AG20443 (cell line): ENCODE measurements around the gene TMEM140.
A peak's percentile ranks its signal among the peaks of the same experiment; 100 is the strongest.

Experiments used
- DNase-seq: peaks from one replicate; pipeline ENCODE4 v3.0.0; 2012; ENCODE audit warnings: low spot score, mixed read lengths

Gene TMEM140

DNA sequence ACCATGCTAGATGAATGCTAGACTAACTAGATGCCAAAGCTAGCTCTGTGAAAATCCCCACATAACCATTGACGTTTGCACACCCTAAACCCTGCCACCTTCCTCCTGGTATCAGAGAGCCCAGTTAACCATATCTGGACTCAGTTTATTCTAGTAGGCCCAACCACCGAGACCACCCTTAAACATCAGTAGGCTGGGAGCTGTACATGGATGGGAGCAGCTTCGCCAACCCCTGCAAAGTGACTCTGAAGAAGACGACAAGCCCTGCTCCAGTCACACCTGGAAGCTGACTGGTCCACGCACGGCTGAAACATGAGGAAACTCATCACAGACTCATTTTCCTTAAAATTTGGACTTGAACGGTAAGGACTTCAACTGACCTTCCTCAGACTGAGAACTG is 27.1 kb downstream of the TMEM140 start:
- no peak for DNase-seq

DNA sequence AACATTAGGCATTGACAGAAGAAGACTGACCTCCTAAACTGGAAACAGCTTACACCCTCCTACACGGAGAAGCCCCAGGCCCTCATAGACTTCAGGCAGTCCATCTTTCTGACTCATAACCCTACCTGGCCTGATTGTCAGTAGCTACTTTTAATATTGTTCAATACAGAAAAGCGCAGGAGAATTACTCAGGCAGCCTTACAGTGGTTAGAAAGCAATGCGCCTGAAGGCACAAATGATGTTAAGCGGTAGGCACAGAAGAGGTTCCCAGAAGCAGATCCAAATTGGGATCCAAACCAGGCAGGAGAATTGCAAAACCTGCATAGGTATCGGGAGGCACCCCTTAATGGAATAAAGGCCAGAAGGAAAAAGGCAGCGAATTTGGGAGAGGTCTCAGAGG is 28.1 kb downstream of the TMEM140 start:
- DNase-seq, result no peak

- no peak for DNase-seq
Measured at GRCh38 chr7:135177028-135177696, 29.3 kb downstream of the TMEM140 start.

DNA sequence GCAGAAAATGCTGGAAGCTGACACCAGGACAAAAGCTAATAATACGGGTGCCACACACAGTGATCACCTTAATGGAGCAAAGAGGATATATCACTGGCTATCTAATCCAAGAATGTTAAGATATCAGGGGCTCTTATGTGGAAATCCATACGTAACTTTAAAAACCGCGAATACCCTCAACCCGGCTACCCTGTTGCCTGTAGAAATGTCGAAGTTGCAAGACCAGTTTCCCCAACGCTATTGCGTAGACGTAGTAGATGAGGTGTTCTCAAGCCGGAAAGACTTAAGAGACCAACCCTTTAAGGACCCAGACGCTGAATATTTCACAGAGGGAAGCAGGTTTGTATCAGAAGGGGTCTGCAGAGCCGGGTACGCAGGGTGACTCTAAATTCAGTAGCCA is 30.5 kb downstream of the TMEM140 start:
- DNase-seq, result no peak

DNA sequence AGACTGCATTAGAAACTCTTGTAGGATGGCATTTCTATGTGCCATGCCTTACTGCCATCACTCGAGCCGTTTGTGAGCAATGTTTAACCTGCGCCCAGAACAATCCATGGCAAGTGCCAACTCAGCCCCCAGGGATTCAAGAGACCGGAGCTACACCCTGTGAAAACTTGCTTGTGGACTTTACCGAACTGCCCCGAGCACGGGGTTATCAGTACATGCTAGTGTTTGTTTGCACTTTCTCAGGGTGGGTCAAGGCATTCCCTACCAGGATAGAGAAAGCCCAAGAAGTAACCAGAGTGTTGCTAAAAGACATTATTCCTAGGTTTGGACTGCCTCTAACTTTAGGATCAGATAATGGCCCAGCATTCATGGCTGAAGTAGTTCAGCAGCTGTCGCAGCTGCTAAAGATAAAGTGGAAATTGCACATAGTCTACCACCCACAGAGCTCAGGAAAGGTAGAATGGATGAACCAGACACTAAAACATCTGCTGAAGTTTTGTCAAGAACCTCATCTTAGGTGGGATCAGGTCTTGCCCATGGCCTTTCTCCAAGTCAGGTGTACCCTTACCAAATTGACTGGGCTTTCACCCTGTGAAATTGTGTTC is 31.6 kb downstream of the TMEM140 start:
- DNase-seq, result no peak

DNA sequence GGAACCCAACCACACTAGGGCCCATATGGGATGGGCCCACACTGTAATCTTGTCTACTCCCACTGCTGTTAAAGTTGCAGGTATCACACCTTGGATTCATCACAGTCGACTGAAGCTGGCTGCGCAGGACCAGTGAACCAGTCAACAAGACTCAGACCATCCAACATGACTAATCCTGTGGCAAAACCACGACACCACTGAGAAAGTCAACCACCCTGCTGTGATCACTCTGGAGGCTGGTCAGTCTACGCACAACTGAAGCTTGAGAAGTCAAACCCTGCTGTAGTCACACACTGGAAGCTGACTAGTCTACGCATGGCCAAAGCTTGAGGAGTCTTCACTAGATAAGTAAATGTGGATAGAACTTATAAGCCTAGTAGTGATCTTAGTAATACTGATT is 32.2 kb downstream of the TMEM140 start:
- DNase-seq, result no peak

GRCh38 chr7:135181261-135181928 is 33.5 kb downstream of the TMEM140 start:
- DNase-seq, result no peak

- DNase-seq, result no peak
Measured at GRCh38 chr7:135181929-135182678, 34.2 kb downstream of the TMEM140 start.

GRCh38 chr7:135183478-135183877 is 35.6 kb downstream of the TMEM140 start:
- no peak for DNase-seq

GRCh38 chr7:135184254-135184841 is 36.5 kb downstream of the TMEM140 start:
- no peak for DNase-seq

DNA sequence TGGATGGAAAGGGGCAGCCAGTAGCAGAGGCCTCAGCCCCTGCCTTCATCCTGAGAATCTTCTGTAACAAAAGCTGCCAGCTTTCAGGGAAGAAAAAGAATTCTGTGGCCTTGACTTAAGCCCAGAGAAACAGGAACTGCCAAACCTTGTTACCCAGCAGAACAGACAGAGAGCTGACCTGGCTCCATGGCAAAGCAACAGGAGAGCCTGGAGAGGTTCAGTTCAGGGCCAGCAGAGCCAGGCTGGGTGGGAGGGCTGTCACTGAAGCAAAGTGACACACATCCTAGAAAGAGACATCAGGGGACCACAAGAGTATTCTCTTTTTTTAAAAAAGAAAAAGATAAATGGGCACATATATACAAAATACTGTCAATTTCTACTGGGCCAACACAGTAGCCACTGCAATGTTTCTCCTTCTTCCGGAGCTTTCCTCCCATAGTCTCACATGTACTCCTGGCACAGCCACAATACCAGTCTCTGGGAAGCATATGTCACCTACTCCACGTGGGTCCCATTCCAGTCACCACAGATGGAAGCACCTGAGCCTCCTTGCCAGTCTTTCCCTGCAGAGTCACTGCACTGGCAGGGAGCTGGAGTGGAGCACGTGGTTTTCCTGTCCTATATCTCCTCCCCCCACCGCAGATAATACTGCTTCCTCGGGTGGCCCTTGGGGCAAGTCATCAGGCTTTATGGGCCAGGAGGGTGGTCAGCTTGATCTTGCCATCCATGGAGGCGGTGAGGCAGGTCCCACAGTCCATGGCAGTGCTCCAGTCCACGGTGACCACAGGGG is 37.8 kb downstream of the TMEM140 start:
- no peak for DNase-seq

DNA sequence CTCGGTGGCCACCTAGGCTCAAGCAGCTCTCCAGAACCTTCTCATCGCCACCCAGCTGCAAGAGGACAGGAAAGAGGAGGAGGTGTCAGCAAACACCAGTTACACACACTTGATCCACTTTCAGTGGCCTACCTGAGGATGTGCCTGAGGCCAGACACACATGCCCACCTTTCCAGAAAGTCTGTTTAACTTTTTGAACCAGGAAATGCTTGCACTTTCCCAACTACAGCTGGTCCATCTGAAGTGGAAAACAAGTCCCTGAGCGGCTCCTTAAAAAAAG is 38.3 kb downstream of the TMEM140 start:
- DNase-seq, result no peak

DNA sequence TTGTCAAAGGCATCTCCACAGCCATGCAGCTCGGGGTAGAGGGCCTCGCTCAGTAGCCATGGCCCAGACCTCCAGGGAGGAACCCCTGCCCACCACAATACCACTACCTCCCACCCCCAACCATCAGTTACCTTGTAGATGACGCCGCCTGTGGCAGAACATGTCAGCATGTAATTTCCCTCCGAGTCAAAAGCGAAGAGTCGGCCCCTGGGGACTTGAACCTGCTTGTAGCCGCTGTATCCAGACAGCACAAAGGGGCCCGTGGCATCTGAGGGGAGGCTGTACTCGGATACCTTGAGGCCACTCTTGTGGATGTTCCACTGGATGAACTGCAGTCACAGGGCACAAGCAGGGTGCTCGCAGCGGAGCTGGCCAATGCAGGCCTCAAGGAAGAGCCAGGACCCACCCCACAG is 39.0 kb downstream of the TMEM140 start:
- DNase-seq, result no peak

DNA sequence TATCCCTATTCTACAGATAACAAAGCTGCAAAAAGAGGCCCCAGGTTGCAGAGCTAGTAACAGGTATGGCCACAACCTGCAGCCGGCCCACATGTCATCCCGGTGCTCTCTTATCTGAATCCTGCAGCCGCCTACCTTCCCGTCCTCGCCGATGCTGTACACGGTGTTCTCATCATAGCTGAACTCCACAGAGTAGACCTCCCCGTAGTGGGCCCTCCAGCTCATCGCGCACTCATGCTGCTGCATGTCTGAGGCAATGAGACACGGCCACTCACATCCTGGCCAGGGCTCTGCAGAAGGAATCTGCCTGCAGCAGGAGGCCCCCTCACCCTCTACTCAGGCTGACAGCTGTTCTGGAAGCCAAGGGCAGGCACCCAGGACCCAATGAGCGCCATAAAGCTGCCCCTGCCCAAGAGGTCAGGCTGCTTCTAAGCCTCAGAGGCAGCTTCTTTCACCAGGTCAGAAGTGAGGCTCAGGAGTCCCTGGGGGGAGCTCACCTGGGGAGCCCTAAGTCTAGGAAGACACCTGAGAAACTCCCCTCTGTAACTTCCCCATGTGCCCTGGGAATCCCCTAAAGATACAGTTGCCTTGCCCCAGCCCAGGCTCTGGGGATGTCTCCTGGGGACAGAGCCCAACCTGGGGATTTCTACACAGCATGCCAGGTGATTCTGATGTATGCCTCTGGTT is 40.6 kb downstream of the TMEM140 start:
- DNase-seq, result no peak

DNA sequence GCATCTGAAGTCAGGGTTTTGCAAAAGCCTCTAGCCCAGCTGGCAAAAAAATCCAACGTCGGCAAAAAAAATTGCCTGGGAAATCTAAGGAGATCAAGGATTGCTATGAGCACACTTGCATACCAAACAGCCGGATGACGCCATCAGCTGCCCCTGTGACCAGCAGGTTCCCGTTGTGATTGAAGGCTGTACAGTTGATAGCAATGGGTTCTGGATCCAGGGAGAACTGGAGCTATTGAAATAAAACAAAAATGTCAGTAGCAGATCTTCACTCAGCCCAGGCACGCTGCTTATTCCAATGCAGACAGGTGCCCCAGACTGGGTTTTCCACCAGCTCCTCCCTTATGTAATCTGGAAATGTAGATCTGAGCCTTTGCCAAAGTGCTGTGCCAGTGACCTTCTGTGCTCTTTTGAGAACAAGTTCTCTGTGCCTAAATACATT is 41.4 kb downstream of the TMEM140 start:
- no peak for DNase-seq

- peak; percentile 72 for DNase-seq
Measured at GRCh38 chr7:135189961-135190360, 42.1 kb downstream of the TMEM140 start.

- no peak for DNase-seq
Measured at GRCh38 chr7:135190703-135191102, 42.8 kb downstream of the TMEM140 start.

DNA sequence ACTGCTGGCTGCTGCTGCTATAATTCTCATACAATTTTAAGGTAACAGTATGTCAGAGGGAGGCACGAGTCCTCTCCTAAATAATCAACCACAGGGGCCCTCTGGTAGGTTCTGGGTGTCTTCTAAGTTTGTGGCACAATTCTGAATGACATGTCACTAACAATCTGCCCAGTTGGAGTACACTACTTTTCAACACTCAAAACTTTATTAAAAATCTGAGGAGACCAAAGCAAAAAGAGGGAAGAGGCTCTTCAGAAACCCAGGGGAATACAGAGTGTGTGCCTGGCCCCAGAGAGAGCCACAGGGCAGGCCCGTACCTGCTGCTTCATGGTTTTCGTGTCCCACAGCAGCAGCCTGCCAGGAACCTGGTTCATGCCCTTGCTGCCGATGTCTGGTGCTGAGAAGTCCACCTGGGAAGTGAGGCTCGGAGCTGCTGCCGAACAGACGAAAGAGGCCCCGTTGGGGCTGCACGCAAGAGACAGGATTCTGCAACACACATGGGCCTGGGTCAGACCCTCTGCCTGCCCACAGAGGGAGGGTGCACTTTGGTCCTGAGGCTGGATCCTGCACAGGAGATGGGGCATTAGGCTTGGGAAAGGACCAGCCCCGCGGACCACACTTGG is 45.2 kb downstream of the TMEM140 start:
- no peak for DNase-seq

- peak; percentile 67 for DNase-seq
Measured at GRCh38 chr7:135193615-135194081, 45.8 kb downstream of the TMEM140 start.

DNA sequence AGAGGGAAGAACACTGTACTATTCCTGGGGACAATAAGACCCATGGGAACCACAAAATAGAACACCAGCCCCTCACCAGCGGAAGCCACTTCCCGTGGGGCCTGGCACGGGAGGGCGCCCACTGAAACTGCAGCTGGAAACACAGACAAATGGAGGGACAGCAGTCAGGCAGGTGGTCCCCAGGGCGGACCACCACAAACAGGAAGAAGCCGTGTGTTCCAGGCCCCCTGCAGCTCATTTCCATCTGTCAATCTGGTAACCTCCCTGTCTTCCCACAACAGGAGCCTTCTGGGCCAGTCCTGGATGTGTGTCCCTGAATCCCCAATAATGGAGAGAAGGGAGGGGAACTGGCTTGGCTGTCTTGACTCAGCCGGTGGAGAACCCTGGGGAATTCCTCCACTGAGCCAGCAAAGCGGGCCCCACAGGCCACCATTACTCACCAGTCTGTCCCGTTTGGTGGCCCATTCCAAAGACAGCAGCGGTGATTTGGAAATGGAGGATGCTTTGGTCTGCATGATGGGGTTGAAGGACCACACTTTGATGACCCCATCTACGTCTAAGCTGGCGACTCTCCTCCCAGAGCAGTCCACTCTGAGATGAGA is 46.7 kb downstream of the TMEM140 start:
- peak; percentile 39 for DNase-seq
